Keratinocyte (primary cell): ENCODE measurements around the gene CAMSAP1.

Source experiments
- CTCF ChIP-seq, 3 experiments: IDR thresholded peaks in 1 of 3; conservative IDR thresholded peaks in 1 of 3; optimal IDR thresholded peaks in 1 of 3; 2 replicates in 2 of 3; 3 replicates in 1 of 3; pipeline versions ENCODE3 to v1.5.1; 2011; ENCODE audit warnings: low read length in 3 of 3, mild to moderate bottlenecking in 3 of 3, moderate library complexity in 2 of 3, control low read depth in 1 of 3, inconsistent platforms in 1 of 3; ENCODE audit not compliant: insufficient read depth in 2 of 3; ENCODE audit errors: extremely low read depth in 1 of 3
- EZH2 ChIP-seq: IDR thresholded peaks from one replicate; pipeline ENCODE4 v1.6.1; 2012; ENCODE audit warnings: inconsistent platforms, mild to moderate bottlenecking, low read length, moderate library complexity

- no peak for TF ChIP-seq CTCF (optimal IDR thresholded peaks at IDR 0.05 in 1 of 3, IDR thresholded peaks at IDR 0.05 in 1 of 3, conservative IDR thresholded peaks at IDR 0.05 in 1 of 3; ENCODE audit: extremely low read depth in 1 of 3, insufficient read depth in 2 of 3, low read length in 3 of 3)
- TF ChIP-seq EZH2: no peak
Observed at GRCh38 chr9:135804581-135805421, 102.5 kb downstream of the CAMSAP1 start.
